ENCODE results near the gene EIF3K. TPM values are rescaled to one million over a fixed set of nuclear protein-coding genes. Genes with fewer than 3 reads are reported as not detected.
A peak's percentile ranks its signal among the peaks of the same experiment; 100 is the strongest.

EIF3K gene
- total and polyA plus RNA-seq, 2 of the 13 experiments (the other 11 are each of a cell fraction or from before 2014, with no cell fraction given), result 179 to 258 TPM

DNA sequence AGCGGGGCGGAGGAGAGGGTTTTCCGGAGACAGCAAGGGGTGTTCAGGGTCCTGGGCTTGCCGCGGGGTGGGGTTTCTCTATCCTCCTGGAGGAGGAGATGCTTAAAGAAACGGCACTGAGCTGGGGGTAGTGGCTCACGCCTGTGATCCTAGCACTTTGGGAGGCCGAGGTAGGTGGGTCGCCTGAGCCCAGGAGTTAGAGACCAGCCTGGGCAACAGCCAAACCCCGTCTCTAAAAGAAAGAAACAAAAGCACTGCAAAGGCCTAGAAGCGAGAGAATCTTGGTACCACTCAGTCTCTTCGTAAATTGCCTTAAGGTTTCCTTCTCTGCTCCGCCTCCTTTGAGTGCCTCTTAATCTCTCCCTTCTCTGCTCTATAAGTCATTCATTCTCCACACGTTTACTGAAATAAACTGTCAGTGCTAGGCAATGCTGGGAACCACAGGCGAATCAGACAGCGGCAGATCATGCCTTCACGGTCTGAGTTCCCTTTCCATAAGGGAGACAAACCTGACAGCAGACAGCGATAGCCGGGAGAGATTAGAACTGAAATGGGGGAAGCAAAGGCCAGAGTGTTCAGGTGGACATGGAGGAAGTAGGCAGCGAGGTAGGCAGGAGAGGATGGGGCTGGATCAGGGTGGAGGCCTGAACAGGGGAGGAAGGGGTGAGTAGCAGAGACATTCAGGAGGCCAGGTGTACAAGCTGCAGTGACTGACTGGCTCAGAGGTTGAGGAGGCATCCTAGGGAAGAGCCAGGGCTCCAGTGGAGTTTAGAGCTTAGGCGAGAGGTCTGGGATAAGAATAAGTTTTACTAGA lies 580 bp downstream of the EIF3K start:
- Histone ChIP-seq H3K4me1 (ENCODE audit: insufficient read depth, low read length) (peaks cover 28% of the 10 kb centered on the region), H3K27me3 (ENCODE audit: control insufficient read depth in 1 of 2, insufficient read depth in 2 of 2, low read length in 2 of 2) (no peaks in the 10 kb centered on the region; a peak in 2 of 5 replicates), H3K4me2 (ENCODE audit: low read depth, low read length) (peak overlapping the region; percentile 92), H3K36me3 (replicated peaks in 1 of 2; ENCODE audit: control insufficient read depth in 1 of 2, insufficient read depth in 2 of 2, low read length in 2 of 2) (peaks cover 10 to 22% of the 10 kb centered on the region in 2 experiments; a peak in 4 of 5 replicates), H2AFZ (ENCODE audit: low read length) (no peak overlapping the region), H3K27ac (ENCODE audit: extremely low read length, insufficient read depth, low read length) (peak overlapping the region; percentile 66), H3K9ac (ENCODE audit: insufficient read depth, low read depth, low read length) (peak overlapping the region; percentile 90), H4K20me1 (ENCODE audit: insufficient read depth, low read length) (no peaks in the 10 kb centered on the region), H3K9me3 (ENCODE audit: low read length) (no peaks in the 10 kb centered on the region), H3K79me2 (ENCODE audit: insufficient read depth, low read length) (peaks cover 15% of the 10 kb centered on the region), H3K4me3 (replicated peaks in 1 of 3; ENCODE audit: insufficient read depth in 1 of 3, low read depth in 2 of 3, low read length in 3 of 3) (peak overlapping the region; percentile 92 to 95 (median 94))
- FAIRE-seq (no peak), DNase-seq (ENCODE audit: low spot score) (no peak), ATAC-seq (no peak; the same call in 2 of the 3 replicates)
- in situ Hi-C loops (cut with HindIII; ENCODE audit: extremely low pct_ligation_motif_present, low pct_unique_long_range_greater_than_20kb) (no loop called here), intact Hi-C loops (cut with micrococcal nuclease; ENCODE audit: unreplicated experiment) (no loop called here)
- 6% methylated on average over 19 of the region's 21 CpGs for WGBS (ENCODE audit: low lambda C conversion rate)
- POLR2A ChIA-PET, result interaction anchor here (0.8 to 2.6 kb wide), 28 partner anchors 9 to 772 kb away, joined by 3 to 21 read pairs (median 6); partner anchors contain the start of genes ACTN4, ECH1, FAM98C and GGN
- BruUV-seq (replicated peaks), result TSS peak; percentile 82
- CTCF ChIA-PET (ENCODE audit: low intra/inter-chr PET ratio, low total read pairs), result no interaction called here
- TF ChIP-seq, protein P1, sequence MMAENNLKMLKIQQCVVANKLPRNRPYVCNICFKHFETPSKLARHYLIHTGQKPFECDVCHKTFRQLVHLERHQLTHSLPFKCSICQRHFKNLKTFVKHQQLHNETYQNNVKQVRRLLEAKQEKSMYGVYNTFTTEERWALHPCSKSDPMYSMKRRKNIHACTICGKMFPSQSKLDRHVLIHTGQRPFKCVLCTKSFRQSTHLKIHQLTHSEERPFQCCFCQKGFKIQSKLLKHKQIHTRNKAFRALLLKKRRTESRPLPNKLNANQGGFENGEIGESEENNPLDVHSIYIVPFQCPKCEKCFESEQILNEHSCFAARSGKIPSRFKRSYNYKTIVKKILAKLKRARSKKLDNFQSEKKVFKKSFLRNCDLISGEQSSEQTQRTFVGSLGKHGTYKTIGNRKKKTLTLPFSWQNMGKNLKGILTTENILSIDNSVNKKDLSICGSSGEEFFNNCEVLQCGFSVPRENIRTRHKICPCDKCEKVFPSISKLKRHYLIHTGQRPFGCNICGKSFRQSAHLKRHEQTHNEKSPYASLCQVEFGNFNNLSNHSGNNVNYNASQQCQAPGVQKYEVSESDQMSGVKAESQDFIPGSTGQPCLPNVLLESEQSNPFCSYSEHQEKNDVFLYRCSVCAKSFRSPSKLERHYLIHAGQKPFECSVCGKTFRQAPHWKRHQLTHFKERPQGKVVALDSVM (CRISPR knock-in tag; IDR thresholded peaks at IDR 0.05), result 0 out of 2 replicates have a peak, but pooled peaks have one; percentile 1
- peak; percentile 4 for TF ChIP-seq ASH2L (IDR thresholded peaks at IDR 0.05; ENCODE audit: insufficient read length, low read depth, low read length)
- TF ChIP-seq ARHGAP35 (CRISPR knock-in tag; IDR thresholded peaks at IDR 0.05; ENCODE audit: borderline replicate concordance), result no peak
- TF ChIP-seq, protein P2, sequence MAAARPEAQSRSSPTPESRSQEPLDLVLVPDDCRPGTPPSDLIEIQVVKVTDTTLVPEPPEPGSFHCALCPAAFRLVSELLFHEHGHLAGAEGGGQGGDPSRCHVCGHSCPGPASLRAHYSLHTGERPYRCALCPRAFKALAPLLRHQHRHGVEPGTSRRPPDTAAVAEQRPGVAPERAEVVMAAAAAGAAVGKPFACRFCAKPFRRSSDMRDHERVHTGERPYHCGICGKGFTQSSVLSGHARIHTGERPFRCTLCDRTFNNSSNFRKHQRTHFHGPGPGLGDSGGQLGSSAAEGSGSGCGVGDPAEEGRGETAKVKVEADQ (CRISPR knock-in tag; IDR thresholded peaks at IDR 0.05; ENCODE audit: borderline replicate concordance), result 0 out of 2 replicates have a peak, but pooled peaks have one; percentile 4
- TF ChIP-seq, protein P3, sequence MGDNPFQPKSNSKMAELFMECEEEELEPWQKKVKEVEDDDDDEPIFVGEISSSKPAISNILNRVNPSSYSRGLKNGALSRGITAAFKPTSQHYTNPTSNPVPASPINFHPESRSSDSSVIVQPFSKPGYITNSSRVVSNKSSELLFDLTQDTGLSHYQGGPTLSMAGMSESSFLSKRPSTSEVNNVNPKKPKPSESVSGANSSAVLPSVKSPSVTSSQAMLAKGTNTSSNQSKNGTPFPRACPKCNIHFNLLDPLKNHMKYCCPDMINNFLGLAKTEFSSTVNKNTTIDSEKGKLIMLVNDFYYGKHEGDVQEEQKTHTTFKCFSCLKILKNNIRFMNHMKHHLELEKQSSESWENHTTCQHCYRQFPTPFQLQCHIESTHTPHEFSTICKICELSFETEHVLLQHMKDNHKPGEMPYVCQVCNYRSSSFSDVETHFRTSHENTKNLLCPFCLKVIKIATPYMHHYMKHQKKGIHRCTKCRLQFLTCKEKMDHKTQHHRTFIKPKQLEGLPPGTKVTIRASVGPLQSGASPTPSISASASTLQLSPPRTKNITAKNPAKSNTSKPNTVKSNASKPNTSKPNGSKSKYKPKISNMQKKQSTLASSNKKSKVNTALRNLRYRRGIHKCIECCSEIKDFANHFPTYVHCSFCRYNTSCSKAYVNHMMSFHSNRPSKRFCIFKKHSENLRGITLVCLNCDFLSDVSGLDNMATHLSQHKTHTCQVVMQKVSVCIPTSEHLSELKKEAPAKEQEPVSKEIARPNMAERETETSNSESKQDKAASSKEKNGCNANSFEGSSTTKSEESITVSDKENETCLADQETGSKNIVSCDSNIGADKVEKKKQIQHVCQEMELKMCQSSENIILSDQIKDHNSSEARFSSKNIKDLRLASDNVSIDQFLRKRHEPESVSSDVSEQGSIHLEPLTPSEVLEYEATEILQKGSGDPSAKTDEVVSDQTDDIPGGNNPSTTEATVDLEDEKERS (CRISPR knock-in tag; IDR thresholded peaks at IDR 0.05), result 0 out of 2 replicates have a peak, but pooled peaks have one; percentile 33
- no peak for TF ChIP-seq MATR3 (CRISPR knock-in tag; IDR thresholded peaks at IDR 0.05)
- TF ChIP-seq HDAC1 (CRISPR knock-in tag; IDR thresholded peaks at IDR 0.05), result peak; percentile 42; the same call in 1 of the 2 replicates
- TF ChIP-seq, protein P4, sequence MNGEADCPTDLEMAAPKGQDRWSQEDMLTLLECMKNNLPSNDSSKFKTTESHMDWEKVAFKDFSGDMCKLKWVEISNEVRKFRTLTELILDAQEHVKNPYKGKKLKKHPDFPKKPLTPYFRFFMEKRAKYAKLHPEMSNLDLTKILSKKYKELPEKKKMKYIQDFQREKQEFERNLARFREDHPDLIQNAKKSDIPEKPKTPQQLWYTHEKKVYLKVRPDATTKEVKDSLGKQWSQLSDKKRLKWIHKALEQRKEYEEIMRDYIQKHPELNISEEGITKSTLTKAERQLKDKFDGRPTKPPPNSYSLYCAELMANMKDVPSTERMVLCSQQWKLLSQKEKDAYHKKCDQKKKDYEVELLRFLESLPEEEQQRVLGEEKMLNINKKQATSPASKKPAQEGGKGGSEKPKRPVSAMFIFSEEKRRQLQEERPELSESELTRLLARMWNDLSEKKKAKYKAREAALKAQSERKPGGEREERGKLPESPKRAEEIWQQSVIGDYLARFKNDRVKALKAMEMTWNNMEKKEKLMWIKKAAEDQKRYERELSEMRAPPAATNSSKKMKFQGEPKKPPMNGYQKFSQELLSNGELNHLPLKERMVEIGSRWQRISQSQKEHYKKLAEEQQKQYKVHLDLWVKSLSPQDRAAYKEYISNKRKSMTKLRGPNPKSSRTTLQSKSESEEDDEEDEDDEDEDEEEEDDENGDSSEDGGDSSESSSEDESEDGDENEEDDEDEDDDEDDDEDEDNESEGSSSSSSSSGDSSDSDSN (CRISPR knock-in tag; IDR thresholded peaks at IDR 0.05), result peak; percentile 9
- TF ChIP-seq ZIK1 (CRISPR knock-in tag; IDR thresholded peaks at IDR 0.05; ENCODE audit: borderline replicate concordance, low read depth), result no peak
- peak; percentile 16; the same call in 1 of the 2 replicates for TF ChIP-seq CCDC6 (CRISPR knock-in tag; IDR thresholded peaks at IDR 0.05)

Data from HepG2 (cell line).